Tibial nerve (tissue), 4 donors: Measurements from ENCODE around the gene TMEM242. TPM values are rescaled to one million over a fixed set of nuclear protein-coding genes. Genes with fewer than 3 reads are reported as not detected.

Experiments
- DNase-seq, 2 donors: peaks; one replicate each; pipeline ENCODE4 v3.0.0-alpha.2; 2019; ENCODE audit warnings: low spot score in 2 of 2
- H3K27ac ChIP-seq, 4 donors: fragments of 200-600 bp; sonication (generic) in 3 of 4; one replicate each; pipeline ENCODE4 v1.5.1; 2017 to 2019; ENCODE audit warnings: mild to moderate bottlenecking in 1 of 4
- H3K27me3 ChIP-seq, 2 donors: fragments of 200-600 bp; sonication (generic) in 1 of 2; one replicate each; pipeline versions ENCODE4 v1.5.1 to v1.6.0; 2017 to 2019
- H3K36me3 ChIP-seq, 3 donors: fragments of 200-600 bp; sonication (generic); one replicate each; pipeline ENCODE4 v1.5.1; 2018 to 2019
- H3K4me1 ChIP-seq, 4 donors: fragments of 200-600 bp; sonication (generic) in 3 of 4; one replicate each; pipeline ENCODE4 v1.5.1; 2017 to 2019
- H3K4me3 ChIP-seq, 4 donors: fragments of 200-600 bp; sonication (generic) in 3 of 4; one replicate each; pipeline ENCODE4 v1.5.1; 2017 to 2019; ENCODE audit warnings: mild to moderate bottlenecking in 1 of 4, moderate library complexity in 1 of 4
- H3K9me3 ChIP-seq, 4 donors: fragments of 200-600 bp; sonication (generic) in 3 of 4; one replicate each; pipeline ENCODE4 v1.5.1; 2017 to 2019
- EP300 ChIP-seq, 2 donors: sonication (generic); formaldehyde crosslinking; IDR thresholded peaks; one replicate each; pipeline ENCODE4 v1.6.1; 2017; ENCODE audit warnings: antibody characterized with exemption in 2 of 2, mild to moderate bottlenecking in 1 of 2
- POLR2A ChIP-seq, 2 donors: fragments of 450-650 bp; IDR thresholded peaks; one replicate each; pipeline ENCODE4 v1.6.1; 2017; ENCODE audit warnings: antibody characterized with exemption in 2 of 2, mild to moderate bottlenecking in 2 of 2, moderate library complexity in 2 of 2
- WGBS, 2 donors: methylation state at CpG; one replicate each; pipeline ENCODE4 v1.1.5; 2018; 5-methylcytosine and 5-hydroxymethylcytosine counted together
- total RNA-seq, 4 donors: library from RNA; depleted of rRNA; stranded (reverse); fragments of >200 nt; gene quantifications; one replicate each; pipeline ENCODE4 v1.1.0, GENCODE V29; 2016
- TF ChIP-seq, protein P1 (sequence below), 5 experiments: fragments of 200-600 bp in 3 of 5; fragments of 450-650 bp in 2 of 5; sonication (generic) in 3 of 5; IDR thresholded peaks; one replicate each; pipeline ENCODE4 v1.5.1; 2016 to 2019; ENCODE audit warnings: antibody characterized with exemption in 5 of 5, mild to moderate bottlenecking in 3 of 5, moderate library complexity in 2 of 5

The TMEM242 gene
- total RNA-seq, 4 donors from 2014 or later = 4.9 to 8.2 (median 7.0) TPM

DNA sequence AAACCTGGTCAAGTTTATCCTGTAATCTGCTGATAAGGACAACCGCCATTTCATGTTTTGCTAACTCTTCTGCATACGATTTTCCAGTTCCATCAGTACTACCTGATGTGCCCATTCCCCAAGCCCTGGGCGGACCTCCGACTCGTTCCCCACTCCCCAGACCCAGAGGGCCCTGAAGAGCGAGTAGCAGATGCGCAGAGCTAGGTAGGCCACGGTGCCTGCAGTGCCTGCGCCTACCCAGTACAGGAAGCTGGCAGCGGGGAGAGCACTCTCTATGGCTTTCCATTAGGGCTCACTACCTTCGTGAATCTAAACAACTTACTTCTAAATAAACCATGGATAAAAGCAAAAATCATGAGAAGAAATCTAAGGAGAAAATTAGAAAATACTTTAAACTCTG lies 43.3 kb upstream of the TMEM242 start:
- TF ChIP-seq, protein P1, sequence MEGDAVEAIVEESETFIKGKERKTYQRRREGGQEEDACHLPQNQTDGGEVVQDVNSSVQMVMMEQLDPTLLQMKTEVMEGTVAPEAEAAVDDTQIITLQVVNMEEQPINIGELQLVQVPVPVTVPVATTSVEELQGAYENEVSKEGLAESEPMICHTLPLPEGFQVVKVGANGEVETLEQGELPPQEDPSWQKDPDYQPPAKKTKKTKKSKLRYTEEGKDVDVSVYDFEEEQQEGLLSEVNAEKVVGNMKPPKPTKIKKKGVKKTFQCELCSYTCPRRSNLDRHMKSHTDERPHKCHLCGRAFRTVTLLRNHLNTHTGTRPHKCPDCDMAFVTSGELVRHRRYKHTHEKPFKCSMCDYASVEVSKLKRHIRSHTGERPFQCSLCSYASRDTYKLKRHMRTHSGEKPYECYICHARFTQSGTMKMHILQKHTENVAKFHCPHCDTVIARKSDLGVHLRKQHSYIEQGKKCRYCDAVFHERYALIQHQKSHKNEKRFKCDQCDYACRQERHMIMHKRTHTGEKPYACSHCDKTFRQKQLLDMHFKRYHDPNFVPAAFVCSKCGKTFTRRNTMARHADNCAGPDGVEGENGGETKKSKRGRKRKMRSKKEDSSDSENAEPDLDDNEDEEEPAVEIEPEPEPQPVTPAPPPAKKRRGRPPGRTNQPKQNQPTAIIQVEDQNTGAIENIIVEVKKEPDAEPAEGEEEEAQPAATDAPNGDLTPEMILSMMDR (IDR thresholded peaks at IDR 0.05) = no peak
- TF ChIP-seq POLR2A (IDR thresholded peaks at IDR 0.05) = no peak
- TF ChIP-seq EP300 (IDR thresholded peaks at IDR 0.05) = no peak
- Histone ChIP-seq H3K27ac (no peak overlapping the region), H3K4me3 (no peak overlapping the region), H3K36me3 (no peaks in the 10 kb centered on the region), H3K4me1 (no peaks in the 10 kb centered on the region), H3K9me3 (no peaks in the 10 kb centered on the region), H3K27me3 (peaks cover 0 to 18% of the 10 kb centered on the region in 2 donors)
- DNase-seq = no peak
- 90% methylated on average over 11 of the region's 11 CpGs for WGBS, 2 donors

DNA sequence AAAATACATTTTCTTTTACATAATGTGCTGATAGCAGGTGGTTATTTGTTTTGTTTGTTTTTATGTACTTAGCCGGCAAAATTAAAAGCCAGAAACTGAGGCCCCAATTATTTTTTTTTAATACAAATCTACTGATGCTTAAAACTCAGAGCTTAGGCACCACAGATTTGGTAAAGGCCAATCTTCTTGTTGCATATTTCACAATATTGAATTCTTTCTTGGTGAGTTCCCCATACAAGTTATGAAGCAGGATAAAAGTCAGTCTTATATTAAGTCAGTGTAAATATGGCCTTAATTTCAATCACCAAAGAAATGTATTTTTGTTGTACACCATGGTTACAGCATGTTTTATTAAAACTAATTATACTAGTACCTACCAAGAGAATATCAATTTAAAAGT lies 41.4 kb upstream of the TMEM242 start:
- no peak for TF ChIP-seq POLR2A (IDR thresholded peaks at IDR 0.05)
- TF ChIP-seq, protein P1 (IDR thresholded peaks at IDR 0.05) = no peak

DNA sequence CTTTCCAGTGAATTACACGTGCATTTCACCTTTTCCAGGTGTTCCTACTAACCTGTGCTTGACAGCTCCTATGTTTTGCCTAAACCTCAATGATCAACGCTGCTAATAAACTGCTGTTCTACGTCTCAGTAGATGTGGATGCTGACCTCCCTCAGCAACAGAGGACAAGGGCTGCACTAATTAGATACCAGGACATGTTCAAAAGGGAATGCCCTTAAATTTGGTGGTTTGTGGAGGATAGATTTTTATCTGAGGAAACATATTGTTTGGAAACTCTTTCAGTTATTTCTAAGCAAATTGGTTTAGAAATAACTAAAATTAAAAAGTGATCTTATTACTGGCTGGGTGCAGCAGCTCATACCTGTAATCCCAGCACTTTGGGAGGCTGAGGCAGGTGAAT lies 38.6 kb upstream of the TMEM242 start:
- Histone ChIP-seq H3K27me3 (peaks cover 0 to 10% of the 10 kb centered on the region in 2 donors), H3K4me1 (no peaks in the 10 kb centered on the region), H3K27ac (no peak overlapping the region), H3K36me3 (no peaks in the 10 kb centered on the region), H3K9me3 (no peaks in the 10 kb centered on the region), H3K4me3 (no peak overlapping the region)
- TF ChIP-seq EP300 (IDR thresholded peaks at IDR 0.05) (no peak), POLR2A (IDR thresholded peaks at IDR 0.05) (no peak)
- TF ChIP-seq, protein P1 (IDR thresholded peaks at IDR 0.05) = no peak
- DNase-seq = no peak
- WGBS, 2 donors = 70 to 73% methylated on average over 3 of the region's 3 CpGs

More for the DNA sequence above, 41.4 kb upstream of the TMEM242 start:
- 94 to 97% methylated on average over 1 of the region's 1 CpG for WGBS, 2 donors
- no peak overlapping the region for H3K4me3 ChIP-seq
- no peaks in the 10 kb centered on the region for H3K4me1 ChIP-seq
- H3K27ac ChIP-seq = no peak overlapping the region
- DNase-seq = no peak
- peaks cover 0 to 18% of the 10 kb centered on the region in 2 donors for H3K27me3 ChIP-seq
- no peaks in the 10 kb centered on the region for H3K36me3 ChIP-seq
- no peaks in the 10 kb centered on the region for H3K9me3 ChIP-seq

DNA sequence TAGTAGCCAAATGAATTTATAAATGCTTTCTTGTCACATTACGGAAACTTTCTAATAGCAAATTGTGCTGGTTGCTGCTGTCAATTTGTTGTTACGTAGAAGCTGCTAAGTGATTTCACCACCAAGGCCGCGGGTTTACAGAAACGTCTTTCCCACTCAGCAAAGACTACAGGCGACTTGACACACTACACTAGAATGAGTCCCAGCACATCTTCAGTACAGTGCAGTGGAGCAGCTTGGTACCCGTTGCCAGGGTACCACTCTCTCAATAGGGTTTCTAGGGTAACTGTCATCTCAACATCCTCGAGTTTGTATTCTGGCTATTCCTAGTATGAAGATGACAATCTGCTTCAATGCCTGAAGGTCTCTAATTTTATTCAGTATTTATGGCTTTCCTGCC lies 35.0 kb upstream of the TMEM242 start:
- H3K27me3 ChIP-seq = no peaks in the 10 kb centered on the region
- H3K4me3 ChIP-seq = no peak overlapping the region
- TF ChIP-seq EP300 (IDR thresholded peaks at IDR 0.05) (no peak), POLR2A (IDR thresholded peaks at IDR 0.05) (no peak)
- TF ChIP-seq, protein P1 (IDR thresholded peaks at IDR 0.05) = no peak
- no peak overlapping the region for H3K27ac ChIP-seq
- H3K9me3 ChIP-seq = no peaks in the 10 kb centered on the region
- no peaks in the 10 kb centered on the region for H3K36me3 ChIP-seq
- no peak for DNase-seq
- no peaks in the 10 kb centered on the region for H3K4me1 ChIP-seq
- 86% methylated on average over 8 of the region's 8 CpGs for WGBS, 2 donors

DNA sequence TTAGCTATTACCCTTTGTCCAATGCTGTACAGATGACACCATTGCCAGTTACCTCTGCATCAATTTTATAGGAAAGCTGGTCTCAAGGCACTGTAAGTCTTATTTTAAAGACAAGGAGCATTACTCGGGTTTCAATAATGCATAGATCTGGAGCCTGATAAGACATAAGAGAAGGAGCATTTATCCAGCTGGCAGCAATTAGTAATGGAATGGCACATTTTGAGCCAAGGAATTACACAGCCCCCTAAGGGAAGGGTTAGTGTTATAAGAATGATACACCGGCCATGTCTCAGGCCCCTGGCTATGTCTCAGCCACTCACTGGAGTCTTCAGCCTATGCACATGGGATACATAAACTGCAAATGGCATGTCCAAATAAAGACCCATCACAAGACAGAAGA lies 23.1 kb upstream of the TMEM242 start:
- Histone ChIP-seq H3K27ac (no peak overlapping the region), H3K4me3 (no peak overlapping the region), H3K9me3 (peaks cover 0 to 8% (median 2%) of the 10 kb centered on the region in 4 donors), H3K27me3 (no peaks in the 10 kb centered on the region), H3K4me1 (no peaks in the 10 kb centered on the region), H3K36me3 (no peaks in the 10 kb centered on the region)
- no peak for DNase-seq
- WGBS, 2 donors = 68 to 70% methylated on average over 2 of the region's 2 CpGs
- TF ChIP-seq, protein P1 (IDR thresholded peaks at IDR 0.05) = no peak
- TF ChIP-seq POLR2A (IDR thresholded peaks at IDR 0.05) (no peak), EP300 (IDR thresholded peaks at IDR 0.05) (no peak)
